Stimulated activated CD8-positive, alpha-beta memory T cell treated with anti-CD3 and anti-CD28 coated beads, Interleukin-15, amount 100 ng/mL, for 24 hours (primary cell): ENCODE data around the gene GFOD1.
"Not testable (repeated sequence)": the region's sequence is repeated elsewhere in the genome, so short reads cannot be mapped to it uniquely, and the experiment has no call there.

Source experiments
- DNase-seq: peaks from one replicate; pipeline ENCODE4 v3.0.0-alpha.2; 2020; ENCODE audit warnings: low read depth

The GFOD1 gene

DNA sequence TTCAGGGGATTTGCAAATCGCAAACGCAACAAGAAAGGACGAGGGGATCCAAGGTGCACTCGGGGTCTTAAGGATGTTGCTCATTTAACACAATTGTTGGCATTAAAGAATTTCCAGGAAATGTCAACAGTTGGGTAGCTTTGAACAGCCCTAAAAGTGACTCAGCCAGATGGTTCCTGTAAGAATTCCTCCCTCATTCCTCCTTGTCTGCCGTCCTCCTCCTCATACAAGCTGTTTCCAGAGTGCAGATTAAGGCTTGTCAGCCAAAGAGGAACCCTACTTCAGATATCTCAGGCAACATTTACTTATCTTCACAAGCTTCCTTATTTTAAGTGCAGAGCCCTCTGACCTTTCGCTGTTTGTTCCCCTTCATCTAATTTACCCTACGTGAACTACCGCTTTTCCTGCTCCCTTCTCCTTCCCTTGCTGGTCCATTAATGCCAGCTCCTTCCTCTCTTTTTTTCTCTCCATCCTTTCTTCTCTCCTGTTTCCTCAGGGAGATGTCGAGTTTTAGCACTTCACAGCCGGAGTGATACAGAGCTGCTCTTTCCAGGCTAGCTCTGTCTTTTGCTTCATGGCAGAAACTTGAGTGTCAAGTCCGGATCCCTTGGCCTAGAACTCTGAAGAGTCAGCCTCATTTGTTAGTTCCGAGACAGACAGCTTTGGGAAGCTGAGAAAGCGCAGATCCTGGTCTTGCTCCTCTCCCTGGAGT lies 132.9 kb downstream of the GFOD1 start:
- DNase-seq = no peak

DNA sequence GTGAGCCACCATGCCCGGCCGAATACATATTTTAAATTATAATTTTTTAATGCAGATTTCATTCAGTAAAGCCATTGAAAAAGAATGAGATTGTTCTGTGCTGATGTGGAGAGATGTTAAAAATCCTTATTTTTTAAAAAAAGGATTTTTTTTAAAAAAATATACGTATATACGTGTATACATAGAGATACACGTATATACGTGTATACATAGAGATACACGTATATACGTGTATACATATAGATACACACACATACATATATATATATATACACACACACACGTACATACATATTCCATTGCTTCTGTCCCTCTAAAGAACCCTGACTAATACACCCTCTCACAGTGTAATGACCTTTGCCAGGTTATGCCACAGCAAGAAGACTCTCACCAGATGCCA lies 135.2 kb downstream of the GFOD1 start:
- no peak for DNase-seq

DNA sequence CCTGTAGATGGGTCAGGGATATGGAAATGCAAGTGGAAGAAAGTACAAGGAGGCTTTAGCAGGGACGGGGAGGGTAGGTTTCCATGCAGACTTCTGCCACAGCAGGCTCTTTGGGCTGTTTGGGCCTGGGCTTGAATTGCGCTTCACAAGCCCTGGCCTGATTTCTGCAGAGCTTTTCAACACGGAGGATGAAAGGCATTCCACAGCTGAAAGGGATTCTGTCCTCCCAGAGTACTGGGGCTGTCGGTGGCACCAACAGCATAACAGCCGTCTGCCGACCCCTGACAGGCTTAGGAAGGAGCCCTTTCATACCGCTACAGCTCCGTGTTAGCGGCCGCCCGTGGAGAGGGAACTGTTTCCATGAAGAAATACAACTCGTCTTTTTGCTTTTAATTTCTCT lies 136.1 kb downstream of the GFOD1 start:
- DNase-seq = no peak

- no peak for DNase-seq
Observed at GRCh38 chr6:13349811-13350506, 137.4 kb downstream of the GFOD1 start.

DNA sequence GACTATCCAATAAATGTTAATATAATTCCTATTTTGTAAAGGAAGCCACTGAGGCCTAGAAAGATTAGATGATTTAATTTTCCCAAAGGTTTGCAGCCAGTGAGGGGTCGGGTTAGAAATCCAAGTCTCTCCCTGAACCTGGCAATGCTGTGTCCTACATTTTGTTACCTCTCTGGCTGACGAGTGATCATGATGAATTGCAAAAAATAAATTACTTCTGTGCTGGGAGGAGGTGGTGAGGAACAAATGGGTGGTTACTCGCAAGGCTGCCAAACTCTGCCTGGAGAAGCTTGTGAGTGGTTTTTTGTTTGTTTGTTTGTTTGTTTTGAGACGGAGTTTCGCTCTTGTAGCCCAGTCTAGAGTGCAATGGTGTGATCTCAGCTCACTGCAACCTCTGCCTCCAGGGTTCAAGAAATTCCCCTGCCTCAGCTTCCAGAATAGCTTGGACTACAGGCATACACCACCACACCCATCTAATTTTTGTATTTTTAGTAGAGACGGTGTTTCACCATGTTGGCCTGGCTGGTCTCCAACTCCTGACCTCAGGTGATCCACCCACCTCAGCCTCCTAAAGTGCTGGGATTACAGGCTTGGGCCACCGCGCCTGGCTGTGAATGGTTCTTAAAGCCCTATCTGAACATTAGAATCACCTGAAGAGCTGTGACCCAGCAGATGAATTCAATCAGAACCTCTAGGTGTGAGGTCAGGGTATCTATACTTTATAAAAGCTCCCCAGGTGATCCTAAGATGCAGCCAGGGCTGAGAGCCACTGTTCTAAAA lies 138.9 kb downstream of the GFOD1 start:
- no peak for DNase-seq

- no peak for DNase-seq
Observed at GRCh38 chr6:13346245-13346644, 141.2 kb downstream of the GFOD1 start.

GRCh38 chr6:13342414-13343019 lies 144.9 kb downstream of the GFOD1 start:
- DNase-seq = no peak

DNA sequence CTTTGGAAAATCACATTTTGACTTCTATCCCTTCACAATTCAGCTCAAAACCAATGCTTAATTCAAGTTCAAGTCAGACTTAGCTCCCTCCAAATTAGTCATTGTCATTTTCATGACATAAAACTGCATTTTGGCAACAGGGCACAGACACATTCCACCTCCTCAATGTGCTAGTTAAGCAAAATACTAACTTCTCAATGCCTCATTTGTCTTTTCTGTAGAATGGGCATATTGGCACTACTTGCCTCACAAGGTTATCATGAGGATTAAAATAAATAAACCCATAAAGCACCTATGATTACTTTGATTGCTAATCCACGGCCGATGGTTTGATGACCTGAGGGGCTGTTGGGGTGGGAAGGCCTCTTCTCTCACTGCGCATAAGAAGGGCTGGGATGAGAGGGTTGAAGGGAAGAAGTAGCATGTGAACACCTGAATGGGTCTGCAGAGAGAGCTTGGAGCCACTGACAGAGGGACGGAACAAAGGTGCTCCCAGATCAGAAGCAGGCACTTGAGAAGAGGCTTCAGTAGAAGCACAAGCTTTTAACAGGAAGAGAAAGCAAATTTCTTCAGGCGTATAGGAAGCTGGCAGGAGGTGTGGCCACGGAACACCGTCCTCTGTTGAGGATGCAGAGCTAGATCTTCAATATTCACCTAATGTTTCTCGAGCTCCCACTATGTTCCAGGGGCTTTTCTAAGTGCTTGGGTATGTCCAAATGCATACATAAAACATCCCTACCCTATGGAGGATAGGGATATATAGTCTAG lies 147.4 kb downstream of the GFOD1 start:
- DNase-seq = no peak

DNA sequence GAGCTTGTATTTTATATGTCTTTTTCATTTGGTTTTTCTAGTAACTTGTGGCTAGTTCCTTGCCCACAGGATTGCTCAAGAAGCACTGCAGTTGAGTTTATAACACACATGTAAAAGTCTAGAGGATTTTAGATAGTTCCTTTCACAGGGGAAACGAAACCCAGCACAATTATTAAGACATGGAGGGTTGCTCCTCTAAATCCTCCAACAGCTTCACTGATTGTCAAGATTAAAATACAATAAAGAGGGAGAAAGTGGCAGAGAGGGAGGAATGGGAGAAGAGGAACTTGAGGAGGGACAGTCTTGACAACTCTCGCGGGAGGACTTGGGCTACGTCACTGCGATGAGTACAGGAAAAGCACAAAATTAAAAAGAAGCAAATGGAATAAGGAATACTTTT lies 149.4 kb downstream of the GFOD1 start:
- no peak for DNase-seq

DNA sequence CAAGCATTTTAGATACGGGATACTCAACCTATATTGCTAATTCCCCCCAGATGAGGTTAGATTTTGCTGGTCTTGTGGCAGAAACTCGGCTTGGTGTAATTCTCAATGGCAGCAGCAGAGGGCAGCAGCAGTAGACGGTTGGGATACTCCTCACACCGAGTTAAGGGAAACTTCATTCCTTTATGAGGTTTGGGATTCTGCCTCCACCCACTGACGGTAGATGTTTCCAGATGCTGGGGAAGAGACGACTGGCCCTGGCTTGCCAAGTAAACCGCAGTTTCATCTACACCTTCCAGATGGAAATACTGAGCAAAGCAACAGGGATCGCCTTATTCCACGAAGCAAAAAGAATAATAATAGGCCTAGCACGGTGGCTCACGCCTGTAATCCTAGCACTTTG lies 150.8 kb downstream of the GFOD1 start:
- peak; percentile 76 for DNase-seq

DNA sequence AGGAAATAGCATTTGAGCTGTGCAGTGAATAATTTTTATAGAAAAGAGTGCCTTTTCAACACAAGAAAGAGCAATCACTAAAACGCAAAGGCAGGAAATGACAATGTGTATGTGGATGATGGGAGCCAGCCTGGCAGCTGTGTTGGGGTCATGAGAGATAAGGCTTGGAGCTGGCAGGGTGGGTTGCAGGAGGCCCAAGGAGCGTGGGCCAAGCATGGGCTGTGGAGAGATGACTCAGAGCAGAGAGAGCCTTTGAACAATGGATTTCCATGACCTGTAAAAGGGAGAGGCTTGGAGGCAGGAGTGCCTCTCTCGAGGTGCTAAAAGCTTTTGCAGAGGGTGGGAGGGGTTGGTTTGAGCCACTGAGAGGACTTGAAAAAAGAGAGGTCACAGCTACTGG lies 152.4 kb downstream of the GFOD1 start:
- DNase-seq = no peak

GRCh38 chr6:13332349-13332706 lies 155.1 kb downstream of the GFOD1 start:
- DNase-seq = no peak

GRCh38 chr6:13331516-13332348 lies 155.7 kb downstream of the GFOD1 start:
- DNase-seq = no peak

GRCh38 chr6:13328875-13329183 lies 158.6 kb downstream of the GFOD1 start:
- no peak for DNase-seq

- peak; percentile 92 for DNase-seq
Observed at GRCh38 chr6:13328076-13328874, 159.1 kb downstream of the GFOD1 start, which contains the start of gene TBC1D7. Gene TBC1D7 (minus strand): TSS chr6:13328537. CDS start chr6:13326898, 1,639 bp downstream.

- no peak for DNase-seq
Observed at GRCh38 chr6:13327691-13328075, 159.7 kb downstream of the GFOD1 start.

GRCh38 chr6:13326031-13326586 lies 161.3 kb downstream of the GFOD1 start:
- DNase-seq = not testable (repeated sequence)

DNA sequence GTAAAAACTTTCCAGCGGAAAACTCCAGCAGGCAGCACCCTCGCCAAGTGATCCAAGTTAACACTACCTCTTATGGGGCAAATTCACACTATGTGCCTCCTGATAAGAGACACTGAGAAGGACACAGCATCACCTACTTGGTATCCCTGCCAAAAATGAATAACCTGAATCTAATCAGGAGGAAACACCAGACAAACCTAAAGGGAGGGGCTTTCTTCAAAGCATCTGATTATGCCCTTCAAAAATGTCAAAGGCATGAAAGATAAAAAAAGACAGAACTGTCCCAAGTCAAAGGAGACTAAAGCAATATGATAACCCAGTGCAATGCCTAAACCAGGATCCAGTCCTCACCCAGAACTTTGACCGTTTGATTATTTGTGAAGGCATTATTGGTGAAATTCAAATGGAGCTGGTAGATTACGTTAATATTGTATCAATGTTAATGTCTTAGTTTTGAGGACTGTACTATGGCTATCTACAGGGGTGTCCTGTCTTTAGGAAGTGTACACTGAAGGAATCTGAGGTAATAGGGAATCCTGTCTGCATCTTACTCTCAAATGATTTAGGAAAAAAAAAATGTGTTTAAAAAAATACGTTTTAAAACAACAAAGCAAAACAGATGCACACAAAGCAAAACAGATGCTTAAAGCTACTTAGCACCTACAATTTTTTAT lies 167.4 kb downstream of the GFOD1 start:
- DNase-seq = no peak

DNA sequence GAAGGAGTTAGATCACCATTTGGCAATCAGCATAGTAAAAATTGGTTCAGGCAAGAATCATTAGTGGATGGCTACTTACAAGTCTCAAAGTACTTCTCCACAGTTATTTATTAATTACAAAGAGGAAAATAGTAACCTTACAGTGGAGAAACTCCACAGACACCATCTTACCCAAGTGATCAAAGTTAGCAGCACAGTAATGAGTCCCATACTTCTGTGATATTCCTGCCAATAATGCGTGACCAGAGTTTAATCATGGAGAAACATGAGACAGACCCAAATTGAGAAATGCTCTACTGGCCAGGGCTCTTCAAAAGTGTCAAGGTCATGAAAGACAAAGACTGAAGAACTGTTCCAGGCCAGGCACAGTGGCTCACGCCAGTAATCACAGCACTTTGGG lies 168.6 kb downstream of the GFOD1 start:
- no peak for DNase-seq
